H9 (cell line): ENCODE results near the gene RASGRP4. TPM values are rescaled to one million over a fixed set of nuclear protein-coding genes. Genes with fewer than 3 reads are reported as not detected.

ENCODE experiments used
- DNase-seq: peaks from one replicate; pipeline ENCODE4 v3.0.0-alpha.2; 2017
- H2AFZ ChIP-seq: one replicate; pipeline ENCODE4 v1.6.1; 2013; ENCODE audit warnings: mild to moderate bottlenecking, low read length, control low read depth, moderate library complexity
- H2AK5ac ChIP-seq: 2 replicates; pipeline ENCODE4 v1.6.1; 2013; ENCODE audit warnings: low read length, control low read depth, mixed read lengths; ENCODE audit not compliant: insufficient read length
- H2BK120ac ChIP-seq: one replicate; pipeline ENCODE4 v1.6.1; 2013; ENCODE audit warnings: low read depth, mild to moderate bottlenecking, low read length, control low read depth, inconsistent platforms; ENCODE audit not compliant: poor library complexity, severe bottlenecking
- H2BK12ac ChIP-seq: 2 replicates; pipeline ENCODE4 v1.6.1; 2013; ENCODE audit warnings: low read length, control low read depth, mixed read lengths, low read depth; ENCODE audit not compliant: insufficient read length
- H2BK15ac ChIP-seq: 2 replicates; pipeline ENCODE4 v1.6.1; 2013; ENCODE audit warnings: low read depth, low read length, control low read depth
- H2BK20ac ChIP-seq: one replicate; pipeline ENCODE4 v1.6.1; 2013; ENCODE audit warnings: low read depth, mild to moderate bottlenecking, low read length, control low read depth, inconsistent platforms; ENCODE audit not compliant: poor library complexity, severe bottlenecking
- H2BK5ac ChIP-seq: 2 replicates; pipeline ENCODE4 v1.6.1; 2013; ENCODE audit warnings: low read length, control low read depth, mixed read lengths; ENCODE audit not compliant: insufficient read length
- H3K14ac ChIP-seq: 2 replicates; pipeline ENCODE4 v1.6.1; 2013; ENCODE audit warnings: low read length, control low read depth; ENCODE audit not compliant: insufficient read depth
- H3K18ac ChIP-seq: 2 replicates; pipeline ENCODE4 v1.6.1; 2013; ENCODE audit warnings: low read depth, mild to moderate bottlenecking, mixed read lengths, low read length, control low read depth; ENCODE audit not compliant: insufficient read length
- H3K23ac ChIP-seq: 2 replicates; pipeline ENCODE4 v1.6.1; 2013; ENCODE audit warnings: low read length, control low read depth, mixed read lengths, low read depth; ENCODE audit not compliant: insufficient read length
- H3K23me2 ChIP-seq: 2 replicates; pipeline ENCODE4 v1.6.1; 2013; ENCODE audit warnings: low read depth, mild to moderate bottlenecking, mixed read lengths, low read length, control low read depth; ENCODE audit not compliant: insufficient read length, poor library complexity, severe bottlenecking
- H3K27ac ChIP-seq: 2 replicates; pipeline ENCODE4 v1.5.1; 2013; ENCODE audit warnings: low read length, control low read depth, mixed read lengths, low read depth; ENCODE audit not compliant: insufficient read length
- H3K27me3 ChIP-seq: 2 replicates; pipeline ENCODE4 v1.6.1; 2013; ENCODE audit warnings: low read length, control low read depth, inconsistent platforms; ENCODE audit not compliant: insufficient read depth
- H3K4ac ChIP-seq: 2 replicates; pipeline ENCODE4 v1.6.1; 2013; ENCODE audit warnings: low read depth, mild to moderate bottlenecking, control low read depth, inconsistent platforms, low read length, moderate library complexity
- H3K4me1 ChIP-seq: 2 replicates; pipeline ENCODE4 v1.6.1; 2013; ENCODE audit warnings: low read length, control low read depth, inconsistent platforms; ENCODE audit not compliant: insufficient read depth
- H3K4me2 ChIP-seq: 2 replicates; pipeline ENCODE4 v1.6.1; 2013; ENCODE audit warnings: low read length, control low read depth, mixed read lengths; ENCODE audit not compliant: insufficient read length, insufficient read depth
- H3K56ac ChIP-seq: 2 replicates; pipeline ENCODE4 v1.6.1; 2013; ENCODE audit warnings: low read depth, mild to moderate bottlenecking, mixed read lengths, low read length, control low read depth; ENCODE audit not compliant: insufficient read length
- H3K79me1 ChIP-seq: 2 replicates; pipeline ENCODE4 v1.6.1; 2013; ENCODE audit warnings: low read depth, mild to moderate bottlenecking, moderate library complexity, low read length, control low read depth, inconsistent platforms; ENCODE audit not compliant: insufficient read depth, poor library complexity, severe bottlenecking
- H3K79me2 ChIP-seq: 2 replicates; pipeline ENCODE4 v1.6.1; 2013; ENCODE audit warnings: low read length, control low read depth, inconsistent platforms; ENCODE audit not compliant: insufficient read depth
- H3K9ac ChIP-seq: 2 replicates; pipeline ENCODE4 v1.6.1; 2013; ENCODE audit warnings: low read length, control low read depth, mixed read lengths; ENCODE audit not compliant: insufficient read length; ENCODE audit errors: extremely low read depth
- H3K9me3 ChIP-seq: one replicate; pipeline ENCODE4 v1.6.1; 2013; ENCODE audit warnings: low read depth, low read length, inconsistent platforms; ENCODE audit not compliant: control insufficient read depth
- H3T11ph ChIP-seq: one replicate; pipeline ENCODE4 v1.6.1; 2013; ENCODE audit warnings: mild to moderate bottlenecking, low read length, control low read depth, inconsistent platforms
- H4K20me1 ChIP-seq: one replicate; pipeline ENCODE4 v1.6.1; 2013; ENCODE audit not compliant: control insufficient read depth, insufficient read length, insufficient read depth
- H4K5ac ChIP-seq: 2 replicates; pipeline ENCODE4 v1.6.1; 2013; ENCODE audit warnings: low read depth, mild to moderate bottlenecking, mixed read lengths, low read length, control low read depth; ENCODE audit not compliant: insufficient read length
- H4K8ac ChIP-seq: replicated peaks from 2 replicates; pipeline ENCODE4 v1.6.1; 2013; ENCODE audit warnings: low read length, control low read depth, mixed read lengths, low read depth; ENCODE audit not compliant: insufficient read length
- H4K91ac ChIP-seq: 2 replicates; pipeline ENCODE4 v1.6.1; 2013; ENCODE audit warnings: low read depth, mild to moderate bottlenecking, moderate library complexity, mixed read lengths, low read length, control low read depth; ENCODE audit not compliant: insufficient read length
- H3K27ac Mint-ChIP-seq, 3 experiments: 2 replicates in 2 of 3; 3 replicates in 1 of 3; pipeline ENCODE4 v1.8.0; 2020 to 2021; ENCODE audit warnings: mixed read lengths in 3 of 3, mild to moderate bottlenecking in 1 of 3, moderate library complexity in 1 of 3
- H3K27me3 Mint-ChIP-seq: 2 replicates; pipeline ENCODE4 v1.8.0; 2021; ENCODE audit warnings: low read depth, mild to moderate bottlenecking, moderate library complexity, mixed read lengths
- H3K36me3 Mint-ChIP-seq, 3 experiments: 2 replicates in 2 of 3; 3 replicates in 1 of 3; pipeline ENCODE4 v1.8.0; 2020 to 2021; ENCODE audit warnings: low read depth in 3 of 3, mixed read lengths in 3 of 3; ENCODE audit not compliant: insufficient read depth in 1 of 3
- H3K4me1 Mint-ChIP-seq, 2 experiments: 2 replicates each; pipeline ENCODE4 v1.8.0; 2020; ENCODE audit warnings: mixed read lengths in 2 of 2
- H3K4me3 Mint-ChIP-seq, 2 experiments: 2 replicates in 1 of 2; 3 replicates in 1 of 2; pipeline ENCODE4 v1.8.0; 2020 to 2021; ENCODE audit warnings: mild to moderate bottlenecking in 2 of 2, mixed read lengths in 2 of 2, moderate library complexity in 1 of 2
- H3K9me3 Mint-ChIP-seq, 2 experiments: 2 replicates in 1 of 2; 3 replicates in 1 of 2; pipeline ENCODE4 v1.8.0; 2020; ENCODE audit warnings: mild to moderate bottlenecking in 2 of 2, mixed read lengths in 2 of 2, moderate library complexity in 1 of 2
- WGBS: extraction: QIAGEN DNeasy Blood & Tissue Kit; methylation state at CpG from one replicate; pipeline ENCODE4 v1.1.7; 2013; ENCODE audit warnings: missing lambda C conversion rate, low lambda C conversion rate, mixed read lengths; ENCODE audit not compliant: insufficient read length; ENCODE audit errors: extremely low coverage; 5-methylcytosine and 5-hydroxymethylcytosine counted together
- total RNA-seq: library from RNA; stranded (reverse); gene quantifications from 2 replicates; pipeline ENCODE4 v1.2.1, GENCODE V29; 2021
- TF ChIP-seq, protein P1 (sequence below): fragments of 200-600 bp; sonication (generic); conservative IDR thresholded peaks from 3 replicates; pipeline ENCODE4 v1.8.0; 2021; ENCODE audit warnings: antibody characterized with exemption, mild to moderate bottlenecking

The RASGRP4 gene
- total RNA-seq, 1 experiment from 2014 or later, result 0.28 TPM

GRCh38 chr19:38440592-38440991 lies 14.6 kb upstream of the RASGRP4 start:
- Histone ChIP-seq H3K9me3 (no peaks in the 10 kb centered on the region), H2BK15ac (no peak overlapping the region), H2BK120ac (no peak overlapping the region), H4K8ac (no peak overlapping the region), H4K5ac (no peak overlapping the region), H2BK5ac (no peak overlapping the region), H3K23ac (no peak overlapping the region), H2AFZ (no peak overlapping the region), H4K91ac (no peak overlapping the region), H3K4ac (no peak overlapping the region), H3K4me1 (no peaks in the 10 kb centered on the region), H3K79me2 (no peaks in the 10 kb centered on the region), H3K9ac (no peak overlapping the region), H3K27me3 (no peaks in the 10 kb centered on the region), H3K4me2 (no peak overlapping the region), H3K14ac (no peak overlapping the region), H3K23me2 (no peaks in the 10 kb centered on the region), H2BK12ac (no peak overlapping the region), H2BK20ac (no peak overlapping the region), H3T11ph (no peak overlapping the region), H3K56ac (no peak overlapping the region), H2AK5ac (no peak overlapping the region), H3K27ac (no peak overlapping the region), H3K18ac (no peak overlapping the region), H3K79me1 (no peaks in the 10 kb centered on the region), H4K20me1 (no peaks in the 10 kb centered on the region)
- no peaks in the 10 kb centered on the region for H3K9me3 Mint-ChIP-seq
- no CpG with 5 or more reads among the region's 14 CpGs for WGBS
- H3K36me3 Mint-ChIP-seq, result peaks cover 19 to 26% (median 25%) of the 10 kb centered on the region in 3 experiments
- no peak for DNase-seq
- no peak overlapping the region for H3K4me3 Mint-ChIP-seq
- H3K4me1 Mint-ChIP-seq, result peaks cover 5 to 16% of the 10 kb centered on the region in 2 experiments; a peak in 3 of 4 replicates
- H3K27ac Mint-ChIP-seq, result peak overlapping the region in 1 of 3 experiments; percentile 40; a peak in 2 of 7 replicates
- TF ChIP-seq, protein P1, sequence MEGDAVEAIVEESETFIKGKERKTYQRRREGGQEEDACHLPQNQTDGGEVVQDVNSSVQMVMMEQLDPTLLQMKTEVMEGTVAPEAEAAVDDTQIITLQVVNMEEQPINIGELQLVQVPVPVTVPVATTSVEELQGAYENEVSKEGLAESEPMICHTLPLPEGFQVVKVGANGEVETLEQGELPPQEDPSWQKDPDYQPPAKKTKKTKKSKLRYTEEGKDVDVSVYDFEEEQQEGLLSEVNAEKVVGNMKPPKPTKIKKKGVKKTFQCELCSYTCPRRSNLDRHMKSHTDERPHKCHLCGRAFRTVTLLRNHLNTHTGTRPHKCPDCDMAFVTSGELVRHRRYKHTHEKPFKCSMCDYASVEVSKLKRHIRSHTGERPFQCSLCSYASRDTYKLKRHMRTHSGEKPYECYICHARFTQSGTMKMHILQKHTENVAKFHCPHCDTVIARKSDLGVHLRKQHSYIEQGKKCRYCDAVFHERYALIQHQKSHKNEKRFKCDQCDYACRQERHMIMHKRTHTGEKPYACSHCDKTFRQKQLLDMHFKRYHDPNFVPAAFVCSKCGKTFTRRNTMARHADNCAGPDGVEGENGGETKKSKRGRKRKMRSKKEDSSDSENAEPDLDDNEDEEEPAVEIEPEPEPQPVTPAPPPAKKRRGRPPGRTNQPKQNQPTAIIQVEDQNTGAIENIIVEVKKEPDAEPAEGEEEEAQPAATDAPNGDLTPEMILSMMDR, result no peak
- H3K27me3 Mint-ChIP-seq, result no peaks in the 10 kb centered on the region
